ENCODE results near the gene PAFAH2.

DNA sequence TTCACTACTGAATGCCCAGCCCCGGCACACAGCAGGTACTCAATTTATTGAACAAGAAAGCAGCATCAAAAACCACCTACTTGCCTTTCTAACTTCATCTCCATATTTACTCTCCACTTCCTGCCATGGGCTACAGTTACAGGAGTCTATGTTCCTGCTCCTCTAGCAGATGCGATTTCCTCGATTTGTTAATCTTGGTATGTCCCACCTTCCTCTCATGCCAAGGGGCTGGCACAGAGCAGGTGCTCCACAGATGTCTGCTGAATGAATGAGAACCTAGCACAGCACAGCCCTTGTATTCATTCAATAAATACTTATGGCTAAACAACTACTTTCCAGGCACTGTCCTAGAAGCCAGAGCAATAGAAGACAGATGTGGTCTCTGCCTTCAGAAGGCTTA, 12.2 kb downstream of the PAFAH2 start:
- TF ChIP-seq, protein P1, sequence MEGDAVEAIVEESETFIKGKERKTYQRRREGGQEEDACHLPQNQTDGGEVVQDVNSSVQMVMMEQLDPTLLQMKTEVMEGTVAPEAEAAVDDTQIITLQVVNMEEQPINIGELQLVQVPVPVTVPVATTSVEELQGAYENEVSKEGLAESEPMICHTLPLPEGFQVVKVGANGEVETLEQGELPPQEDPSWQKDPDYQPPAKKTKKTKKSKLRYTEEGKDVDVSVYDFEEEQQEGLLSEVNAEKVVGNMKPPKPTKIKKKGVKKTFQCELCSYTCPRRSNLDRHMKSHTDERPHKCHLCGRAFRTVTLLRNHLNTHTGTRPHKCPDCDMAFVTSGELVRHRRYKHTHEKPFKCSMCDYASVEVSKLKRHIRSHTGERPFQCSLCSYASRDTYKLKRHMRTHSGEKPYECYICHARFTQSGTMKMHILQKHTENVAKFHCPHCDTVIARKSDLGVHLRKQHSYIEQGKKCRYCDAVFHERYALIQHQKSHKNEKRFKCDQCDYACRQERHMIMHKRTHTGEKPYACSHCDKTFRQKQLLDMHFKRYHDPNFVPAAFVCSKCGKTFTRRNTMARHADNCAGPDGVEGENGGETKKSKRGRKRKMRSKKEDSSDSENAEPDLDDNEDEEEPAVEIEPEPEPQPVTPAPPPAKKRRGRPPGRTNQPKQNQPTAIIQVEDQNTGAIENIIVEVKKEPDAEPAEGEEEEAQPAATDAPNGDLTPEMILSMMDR (IDR thresholded peaks at IDR 0.05) = no peak
- no peak for TF ChIP-seq TEAD4 (IDR thresholded peaks at IDR 0.05; ENCODE audit: borderline replicate concordance, insufficient read depth)
- TF ChIP-seq, protein P2, sequence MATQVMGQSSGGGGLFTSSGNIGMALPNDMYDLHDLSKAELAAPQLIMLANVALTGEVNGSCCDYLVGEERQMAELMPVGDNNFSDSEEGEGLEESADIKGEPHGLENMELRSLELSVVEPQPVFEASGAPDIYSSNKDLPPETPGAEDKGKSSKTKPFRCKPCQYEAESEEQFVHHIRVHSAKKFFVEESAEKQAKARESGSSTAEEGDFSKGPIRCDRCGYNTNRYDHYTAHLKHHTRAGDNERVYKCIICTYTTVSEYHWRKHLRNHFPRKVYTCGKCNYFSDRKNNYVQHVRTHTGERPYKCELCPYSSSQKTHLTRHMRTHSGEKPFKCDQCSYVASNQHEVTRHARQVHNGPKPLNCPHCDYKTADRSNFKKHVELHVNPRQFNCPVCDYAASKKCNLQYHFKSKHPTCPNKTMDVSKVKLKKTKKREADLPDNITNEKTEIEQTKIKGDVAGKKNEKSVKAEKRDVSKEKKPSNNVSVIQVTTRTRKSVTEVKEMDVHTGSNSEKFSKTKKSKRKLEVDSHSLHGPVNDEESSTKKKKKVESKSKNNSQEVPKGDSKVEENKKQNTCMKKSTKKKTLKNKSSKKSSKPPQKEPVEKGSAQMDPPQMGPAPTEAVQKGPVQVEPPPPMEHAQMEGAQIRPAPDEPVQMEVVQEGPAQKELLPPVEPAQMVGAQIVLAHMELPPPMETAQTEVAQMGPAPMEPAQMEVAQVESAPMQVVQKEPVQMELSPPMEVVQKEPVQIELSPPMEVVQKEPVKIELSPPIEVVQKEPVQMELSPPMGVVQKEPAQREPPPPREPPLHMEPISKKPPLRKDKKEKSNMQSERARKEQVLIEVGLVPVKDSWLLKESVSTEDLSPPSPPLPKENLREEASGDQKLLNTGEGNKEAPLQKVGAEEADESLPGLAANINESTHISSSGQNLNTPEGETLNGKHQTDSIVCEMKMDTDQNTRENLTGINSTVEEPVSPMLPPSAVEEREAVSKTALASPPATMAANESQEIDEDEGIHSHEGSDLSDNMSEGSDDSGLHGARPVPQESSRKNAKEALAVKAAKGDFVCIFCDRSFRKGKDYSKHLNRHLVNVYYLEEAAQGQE (IDR thresholded peaks at IDR 0.05; ENCODE audit: low read depth, low read length) = no peak
- TF ChIP-seq, protein P3, sequence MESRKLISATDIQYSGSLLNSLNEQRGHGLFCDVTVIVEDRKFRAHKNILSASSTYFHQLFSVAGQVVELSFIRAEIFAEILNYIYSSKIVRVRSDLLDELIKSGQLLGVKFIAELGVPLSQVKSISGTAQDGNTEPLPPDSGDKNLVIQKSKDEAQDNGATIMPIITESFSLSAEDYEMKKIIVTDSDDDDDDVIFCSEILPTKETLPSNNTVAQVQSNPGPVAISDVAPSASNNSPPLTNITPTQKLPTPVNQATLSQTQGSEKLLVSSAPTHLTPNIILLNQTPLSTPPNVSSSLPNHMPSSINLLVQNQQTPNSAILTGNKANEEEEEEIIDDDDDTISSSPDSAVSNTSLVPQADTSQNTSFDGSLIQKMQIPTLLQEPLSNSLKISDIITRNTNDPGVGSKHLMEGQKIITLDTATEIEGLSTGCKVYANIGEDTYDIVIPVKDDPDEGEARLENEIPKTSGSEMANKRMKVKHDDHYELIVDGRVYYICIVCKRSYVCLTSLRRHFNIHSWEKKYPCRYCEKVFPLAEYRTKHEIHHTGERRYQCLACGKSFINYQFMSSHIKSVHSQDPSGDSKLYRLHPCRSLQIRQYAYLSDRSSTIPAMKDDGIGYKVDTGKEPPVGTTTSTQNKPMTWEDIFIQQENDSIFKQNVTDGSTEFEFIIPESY (IDR thresholded peaks at IDR 0.05; ENCODE audit: borderline replicate concordance, low read depth) = no peak
- no peak for TF ChIP-seq CHD2 (IDR thresholded peaks at IDR 0.05; ENCODE audit: low read length, partially characterized antibody)

All from SK-N-SH (cell line).